ENCODE data around the gene ZFY.
"Not testable (repeated sequence)": the region's sequence is repeated elsewhere in the genome, so short reads cannot be mapped to it uniquely, and the experiment has no call there.

Gene ZFY

GRCh38 chrY:2979283-2979682, 44.1 kb downstream of the ZFY start:
- Histone ChIP-seq H3K9me3 (ENCODE audit: low read length) (no peaks in the 10 kb centered on the region), H3K27ac (ENCODE audit: low read depth, low read length) (no peak overlapping the region), H3K9ac (ENCODE audit: low read length) (no peak overlapping the region), H3K4me3 (ENCODE audit: low read depth in 1 of 2, low read length in 2 of 2) (no peak overlapping the region), H3K27me3 (ENCODE audit: control insufficient read depth in 1 of 2, insufficient read depth in 2 of 2, low read length in 2 of 2) (no peaks in the 10 kb centered on the region), H3K4me1 (ENCODE audit: insufficient read depth, low read length) (no peaks in the 10 kb centered on the region), H3K36me3 (ENCODE audit: insufficient read depth, low read length) (no peaks in the 10 kb centered on the region)

GRCh38 chrY:2984491-2984890, 49.3 kb downstream of the ZFY start:
- Histone ChIP-seq H3K27ac (ENCODE audit: low read depth, low read length) (no peak overlapping the region), H3K27me3 (ENCODE audit: control insufficient read depth in 1 of 2, insufficient read depth in 2 of 2, low read length in 2 of 2) (no peaks in the 10 kb centered on the region), H3K4me1 (ENCODE audit: insufficient read depth, low read length) (no peaks in the 10 kb centered on the region), H3K36me3 (ENCODE audit: insufficient read depth, low read length) (no peaks in the 10 kb centered on the region), H3K9ac (ENCODE audit: low read length) (no peak overlapping the region), H3K9me3 (ENCODE audit: low read length) (no peaks in the 10 kb centered on the region), H3K4me3 (ENCODE audit: low read depth in 1 of 2, low read length in 2 of 2) (no peak overlapping the region)

GRCh38 chrY:2987178-2987577, 52.0 kb downstream of the ZFY start:
- not testable (repeated sequence) for H3K9me3 ChIP-seq (ENCODE audit: low read length); H3K27me3 ChIP-seq (ENCODE audit: control insufficient read depth in 1 of 2, insufficient read depth in 2 of 2, low read length in 2 of 2); H3K4me3 ChIP-seq (ENCODE audit: low read depth in 1 of 2, low read length in 2 of 2); H3K27ac ChIP-seq (ENCODE audit: low read depth, low read length); H3K9ac ChIP-seq (ENCODE audit: low read length); H3K4me1 ChIP-seq (ENCODE audit: insufficient read depth, low read length); H3K36me3 ChIP-seq (ENCODE audit: insufficient read depth, low read length)

GRCh38 chrY:2997369-2997768, 62.2 kb downstream of the ZFY start:
- H3K27me3 ChIP-seq (ENCODE audit: control insufficient read depth in 1 of 2, insufficient read depth in 2 of 2, low read length in 2 of 2); H3K36me3 ChIP-seq (ENCODE audit: insufficient read depth, low read length); H3K4me1 ChIP-seq (ENCODE audit: insufficient read depth, low read length); H3K4me3 ChIP-seq (ENCODE audit: low read depth in 1 of 2, low read length in 2 of 2); H3K9ac ChIP-seq (ENCODE audit: low read length); H3K27ac ChIP-seq (ENCODE audit: low read depth, low read length); H3K9me3 ChIP-seq (ENCODE audit: low read length): not testable (repeated sequence)

GRCh38 chrY:3002190-3002589, 67.0 kb downstream of the ZFY start:
- Histone ChIP-seq H3K9me3 (ENCODE audit: low read length) (no peaks in the 10 kb centered on the region), H3K27me3 (ENCODE audit: control insufficient read depth in 1 of 2, insufficient read depth in 2 of 2, low read length in 2 of 2) (no peaks in the 10 kb centered on the region), H3K36me3 (ENCODE audit: insufficient read depth, low read length) (no peaks in the 10 kb centered on the region), H3K4me1 (ENCODE audit: insufficient read depth, low read length) (no peaks in the 10 kb centered on the region), H3K4me3 (ENCODE audit: low read depth in 1 of 2, low read length in 2 of 2) (no peak overlapping the region), H3K27ac (ENCODE audit: low read depth, low read length) (no peak overlapping the region), H3K9ac (ENCODE audit: low read length) (no peak overlapping the region)

GRCh38 chrY:3002680-3003515, 67.7 kb downstream of the ZFY start:
- H3K27me3 ChIP-seq (ENCODE audit: control insufficient read depth in 1 of 2, insufficient read depth in 2 of 2, low read length in 2 of 2): no peaks in the 10 kb centered on the region
- H3K4me1 ChIP-seq (ENCODE audit: insufficient read depth, low read length): no peaks in the 10 kb centered on the region
- H3K27ac ChIP-seq (ENCODE audit: low read depth, low read length): no peak overlapping the region
- no peaks in the 10 kb centered on the region for H3K36me3 ChIP-seq (ENCODE audit: insufficient read depth, low read length)
- H3K4me3 ChIP-seq (ENCODE audit: low read depth in 1 of 2, low read length in 2 of 2): no peak overlapping the region
- H3K9me3 ChIP-seq (ENCODE audit: low read length): no peaks in the 10 kb centered on the region
- H3K9ac ChIP-seq (ENCODE audit: low read length): no peak overlapping the region

GRCh38 chrY:3003516-3003830, 68.3 kb downstream of the ZFY start:
- Histone ChIP-seq H3K4me3 (ENCODE audit: low read depth in 1 of 2, low read length in 2 of 2) (no peak overlapping the region), H3K27ac (ENCODE audit: low read depth, low read length) (no peak overlapping the region), H3K36me3 (ENCODE audit: insufficient read depth, low read length) (no peaks in the 10 kb centered on the region), H3K27me3 (ENCODE audit: control insufficient read depth in 1 of 2, insufficient read depth in 2 of 2, low read length in 2 of 2) (no peaks in the 10 kb centered on the region), H3K4me1 (ENCODE audit: insufficient read depth, low read length) (no peaks in the 10 kb centered on the region), H3K9ac (ENCODE audit: low read length) (no peak overlapping the region), H3K9me3 (ENCODE audit: low read length) (no peaks in the 10 kb centered on the region)

- H3K36me3 ChIP-seq (ENCODE audit: insufficient read depth, low read length): no peaks in the 10 kb centered on the region
- H3K27ac ChIP-seq (ENCODE audit: low read depth, low read length): no peak overlapping the region
- H3K4me1 ChIP-seq (ENCODE audit: insufficient read depth, low read length): no peaks in the 10 kb centered on the region
- H3K4me3 ChIP-seq (ENCODE audit: low read depth in 1 of 2, low read length in 2 of 2): no peak overlapping the region
- H3K27me3 ChIP-seq (ENCODE audit: control insufficient read depth in 1 of 2, insufficient read depth in 2 of 2, low read length in 2 of 2): no peaks in the 10 kb centered on the region
- no peak overlapping the region for H3K9ac ChIP-seq (ENCODE audit: low read length)
- H3K9me3 ChIP-seq (ENCODE audit: low read length): no peaks in the 10 kb centered on the region
Observed at GRCh38 chrY:3003846-3004245, 68.7 kb downstream of the ZFY start.

GRCh38 chrY:3006031-3006430, 70.8 kb downstream of the ZFY start:
- H3K9ac ChIP-seq (ENCODE audit: low read length); H3K4me1 ChIP-seq (ENCODE audit: insufficient read depth, low read length); H3K9me3 ChIP-seq (ENCODE audit: low read length); H3K27me3 ChIP-seq (ENCODE audit: control insufficient read depth in 1 of 2, insufficient read depth in 2 of 2, low read length in 2 of 2); H3K27ac ChIP-seq (ENCODE audit: low read depth, low read length); H3K36me3 ChIP-seq (ENCODE audit: insufficient read depth, low read length); H3K4me3 ChIP-seq (ENCODE audit: low read depth in 1 of 2, low read length in 2 of 2): not testable (repeated sequence)

- H3K4me3 ChIP-seq (ENCODE audit: low read depth in 1 of 2, low read length in 2 of 2): no peak overlapping the region
- no peak overlapping the region for H3K27ac ChIP-seq (ENCODE audit: low read depth, low read length)
- H3K9ac ChIP-seq (ENCODE audit: low read length): no peak overlapping the region
- H3K9me3 ChIP-seq (ENCODE audit: low read length): no peaks in the 10 kb centered on the region
- no peaks in the 10 kb centered on the region for H3K36me3 ChIP-seq (ENCODE audit: insufficient read depth, low read length)
- H3K4me1 ChIP-seq (ENCODE audit: insufficient read depth, low read length): no peaks in the 10 kb centered on the region
- H3K27me3 ChIP-seq (ENCODE audit: control insufficient read depth in 1 of 2, insufficient read depth in 2 of 2, low read length in 2 of 2): no peaks in the 10 kb centered on the region
Observed at GRCh38 chrY:3007967-3008366, 72.8 kb downstream of the ZFY start.

- no peaks in the 10 kb centered on the region for H3K4me1 ChIP-seq (ENCODE audit: insufficient read depth, low read length)
- no peaks in the 10 kb centered on the region for H3K36me3 ChIP-seq (ENCODE audit: insufficient read depth, low read length)
- no peaks in the 10 kb centered on the region for H3K9me3 ChIP-seq (ENCODE audit: low read length)
- no peak overlapping the region for H3K4me3 ChIP-seq (ENCODE audit: low read depth in 1 of 2, low read length in 2 of 2)
- no peaks in the 10 kb centered on the region for H3K27me3 ChIP-seq (ENCODE audit: control insufficient read depth in 1 of 2, insufficient read depth in 2 of 2, low read length in 2 of 2)
- no peak overlapping the region for H3K9ac ChIP-seq (ENCODE audit: low read length)
- no peak overlapping the region for H3K27ac ChIP-seq (ENCODE audit: low read depth, low read length)
Observed at GRCh38 chrY:3012226-3012625, 77.0 kb downstream of the ZFY start.

- Histone ChIP-seq H3K27me3 (ENCODE audit: control insufficient read depth in 1 of 2, insufficient read depth in 2 of 2, low read length in 2 of 2) (no peaks in the 10 kb centered on the region), H3K27ac (ENCODE audit: low read depth, low read length) (no peak overlapping the region), H3K4me1 (ENCODE audit: insufficient read depth, low read length) (no peaks in the 10 kb centered on the region), H3K36me3 (ENCODE audit: insufficient read depth, low read length) (no peaks in the 10 kb centered on the region), H3K4me3 (ENCODE audit: low read depth in 1 of 2, low read length in 2 of 2) (no peak overlapping the region), H3K9ac (ENCODE audit: low read length) (no peak overlapping the region), H3K9me3 (ENCODE audit: low read length) (no peaks in the 10 kb centered on the region)
Observed at GRCh38 chrY:3016594-3016993, 81.4 kb downstream of the ZFY start.
